HG03025 (cell line): ENCODE data around the gene SMPX.

ENCODE experiments used
- ATAC-seq: cut with Tn5 transposase; IDR thresholded peaks from one replicate; pipeline ENCODE4 v1.9.1; 2021; ENCODE audit warnings: mild to moderate bottlenecking, moderate library complexity; ENCODE audit not compliant: unreplicated experiment, low FRiP score

The SMPX gene

DNA sequence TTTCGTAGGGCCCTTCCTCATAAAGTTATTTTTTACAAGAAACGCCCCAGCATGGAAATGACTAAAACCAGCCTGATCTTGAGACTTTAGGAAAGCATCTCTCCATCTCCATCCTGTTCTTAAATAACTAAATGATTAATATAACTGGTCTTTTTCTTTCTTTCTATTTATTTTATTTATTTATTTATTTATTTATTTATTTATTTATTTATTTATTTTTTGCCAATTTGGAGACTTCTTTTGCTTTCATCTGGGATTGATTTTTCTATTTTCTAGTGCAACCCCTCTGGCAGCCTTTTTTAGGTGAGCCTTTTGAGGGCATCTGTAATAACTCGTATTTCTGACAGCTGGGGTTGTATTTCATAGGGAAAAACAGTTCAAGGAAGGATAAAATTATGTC, 98.6 kb downstream of the SMPX start:
- no peak for ATAC-seq

DNA sequence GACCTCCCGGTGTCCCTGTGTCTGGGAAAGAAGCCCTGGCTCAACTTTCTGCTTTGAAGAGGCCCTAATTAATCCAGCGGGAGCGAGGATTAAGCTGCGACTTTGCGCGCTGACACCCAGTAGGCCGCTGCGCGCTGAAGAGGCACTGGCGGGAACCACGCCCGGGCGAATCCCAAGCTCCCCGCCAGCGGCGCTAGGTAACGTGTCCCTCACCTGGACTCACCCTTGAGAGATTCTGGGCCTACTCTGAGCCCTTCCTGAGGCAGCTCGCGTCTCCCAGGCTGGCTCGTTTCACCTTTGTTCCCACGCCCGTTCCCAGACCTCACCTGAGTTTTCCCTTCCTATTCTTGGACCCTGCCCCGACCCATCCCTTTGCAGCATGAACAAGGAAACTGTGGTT, 99.2 kb downstream of the SMPX start:
- no peak for ATAC-seq

DNA sequence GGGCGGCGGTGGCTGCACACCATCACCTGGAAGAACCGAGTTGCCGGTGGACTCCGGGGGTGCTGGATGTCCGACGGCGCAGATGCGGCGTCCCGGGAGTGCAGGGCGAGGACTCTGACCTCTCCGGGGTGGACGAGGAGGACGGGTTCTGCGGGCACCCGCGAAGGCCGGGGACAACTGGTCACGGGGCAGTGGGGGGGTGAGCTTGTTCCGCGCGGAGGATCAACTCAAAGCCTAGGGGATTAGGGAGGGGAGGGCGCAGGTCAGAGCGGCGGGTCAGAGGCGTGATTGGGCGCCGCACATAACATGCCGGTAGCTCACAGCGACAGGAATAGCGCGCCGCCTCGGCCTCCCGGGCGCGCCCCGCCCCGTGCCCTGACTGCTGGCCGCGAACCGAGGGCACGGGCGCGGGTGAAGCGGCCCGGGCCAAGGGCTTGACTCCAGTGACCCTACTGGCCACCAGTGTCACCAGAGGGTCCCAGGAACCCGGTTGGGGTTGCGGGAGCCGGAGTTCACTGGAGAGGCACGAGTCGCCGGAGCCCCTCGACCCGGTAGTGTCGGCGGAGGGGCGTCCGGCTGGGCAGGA, 99.7 kb downstream of the SMPX start, which contains the start of gene KLHL34:
KLHL34 (minus strand) TSS at position 179 of the 586 bp plus-strand sequence. CDS start 542 bp downstream, outside the sequence.
- no peak for ATAC-seq

DNA sequence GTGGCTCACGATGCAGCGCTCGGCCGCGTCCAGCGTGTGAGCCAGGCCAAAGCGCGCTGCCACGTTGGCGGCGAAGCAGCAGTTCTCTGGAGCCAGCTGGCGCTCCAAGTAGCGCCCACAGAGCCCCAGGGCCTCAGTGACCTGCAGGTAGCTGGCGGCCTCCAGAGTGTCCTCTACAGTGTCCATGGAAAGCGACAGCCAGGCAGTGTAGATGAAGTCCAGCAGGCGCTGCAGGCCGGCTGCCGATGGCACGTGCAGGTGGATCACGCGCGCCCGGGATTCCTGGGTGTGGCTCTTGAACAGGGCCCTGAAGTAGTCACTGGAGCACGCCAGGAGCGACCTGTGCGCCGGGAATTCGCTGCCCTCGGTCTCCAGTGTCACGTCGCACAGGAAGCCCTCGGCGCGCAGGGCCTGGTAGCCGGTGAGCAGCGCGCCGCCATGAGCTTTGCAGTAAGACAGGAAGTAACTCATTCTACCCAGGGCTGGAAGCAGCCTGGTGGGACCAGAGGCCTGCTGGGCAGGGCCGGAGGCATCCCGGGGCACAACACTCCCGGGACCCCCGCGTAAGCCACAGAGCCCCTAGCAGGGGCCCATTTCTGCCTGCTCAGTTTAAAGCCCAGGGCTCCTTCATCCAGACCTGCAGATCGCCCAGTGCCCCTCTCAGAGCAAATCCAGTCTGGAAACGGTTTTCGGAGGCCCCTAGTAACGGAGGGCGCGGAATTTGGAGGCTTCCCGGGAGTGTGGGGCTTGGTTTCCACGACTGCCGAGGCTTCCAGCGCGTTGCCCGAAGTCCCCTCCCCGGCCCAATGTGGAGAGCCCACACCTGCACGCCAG, 100.4 kb downstream of the SMPX start:
- ATAC-seq, result no peak

DNA sequence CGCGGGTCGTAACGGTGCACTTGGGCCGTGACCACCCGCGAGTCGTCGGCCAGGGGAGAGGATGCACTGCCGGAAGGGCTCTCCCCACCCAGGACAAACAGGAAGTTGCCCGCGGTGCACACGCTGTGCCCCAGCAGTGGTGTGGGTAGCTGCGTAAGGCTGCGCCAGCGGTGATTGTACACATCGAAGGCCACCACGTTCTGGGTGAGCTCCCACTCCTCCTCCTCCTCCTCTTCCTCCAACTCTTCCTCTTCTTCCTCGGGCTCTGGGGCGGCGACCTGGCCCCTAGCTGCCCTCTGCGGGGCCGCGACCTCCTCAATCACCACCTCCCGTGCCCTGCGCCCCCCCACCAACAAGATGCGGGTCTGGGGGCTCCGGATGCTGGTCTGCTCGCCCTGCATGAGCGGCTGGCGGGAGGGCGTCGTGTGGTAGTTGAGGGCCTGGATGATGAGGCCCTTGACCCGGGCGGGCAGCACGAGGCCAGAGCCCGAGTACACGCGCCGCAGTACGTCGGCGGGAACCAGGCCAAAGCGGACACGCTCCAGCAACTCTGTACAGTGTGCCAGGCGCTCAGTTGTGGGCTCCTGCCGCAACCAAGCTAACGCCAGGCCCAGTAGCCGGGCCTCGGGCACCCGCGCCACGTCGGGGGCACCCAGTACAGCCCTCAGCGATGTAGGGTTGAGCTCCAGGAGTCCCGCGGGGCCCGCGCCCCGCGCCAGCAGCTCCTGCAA, 101.2 kb downstream of the SMPX start:
- ATAC-seq, result no peak
